H9 (cell line): ENCODE measurements around the gene AP3B2. TPM values are rescaled to one million over a fixed set of nuclear protein-coding genes. Genes with fewer than 3 reads are reported as not detected.

Experiments used
- DNase-seq: peaks from one replicate; pipeline ENCODE4 v3.0.0-alpha.2; 2017
- H2AFZ ChIP-seq: one replicate; pipeline ENCODE4 v1.6.1; 2013; ENCODE audit warnings: mild to moderate bottlenecking, low read length, control low read depth, moderate library complexity
- H2AK5ac ChIP-seq: 2 replicates; pipeline ENCODE4 v1.6.1; 2013; ENCODE audit warnings: low read length, control low read depth, mixed read lengths; ENCODE audit not compliant: insufficient read length
- H2BK120ac ChIP-seq: one replicate; pipeline ENCODE4 v1.6.1; 2013; ENCODE audit warnings: low read depth, mild to moderate bottlenecking, low read length, control low read depth, inconsistent platforms; ENCODE audit not compliant: poor library complexity, severe bottlenecking
- H2BK12ac ChIP-seq: 2 replicates; pipeline ENCODE4 v1.6.1; 2013; ENCODE audit warnings: low read length, control low read depth, mixed read lengths, low read depth; ENCODE audit not compliant: insufficient read length
- H2BK15ac ChIP-seq: 2 replicates; pipeline ENCODE4 v1.6.1; 2013; ENCODE audit warnings: low read depth, low read length, control low read depth
- H2BK20ac ChIP-seq: one replicate; pipeline ENCODE4 v1.6.1; 2013; ENCODE audit warnings: low read depth, mild to moderate bottlenecking, low read length, control low read depth, inconsistent platforms; ENCODE audit not compliant: poor library complexity, severe bottlenecking
- H2BK5ac ChIP-seq: 2 replicates; pipeline ENCODE4 v1.6.1; 2013; ENCODE audit warnings: low read length, control low read depth, mixed read lengths; ENCODE audit not compliant: insufficient read length
- H3K14ac ChIP-seq: 2 replicates; pipeline ENCODE4 v1.6.1; 2013; ENCODE audit warnings: low read length, control low read depth; ENCODE audit not compliant: insufficient read depth
- H3K18ac ChIP-seq: 2 replicates; pipeline ENCODE4 v1.6.1; 2013; ENCODE audit warnings: low read depth, mild to moderate bottlenecking, mixed read lengths, low read length, control low read depth; ENCODE audit not compliant: insufficient read length
- H3K23ac ChIP-seq: 2 replicates; pipeline ENCODE4 v1.6.1; 2013; ENCODE audit warnings: low read length, control low read depth, mixed read lengths, low read depth; ENCODE audit not compliant: insufficient read length
- H3K23me2 ChIP-seq: 2 replicates; pipeline ENCODE4 v1.6.1; 2013; ENCODE audit warnings: low read depth, mild to moderate bottlenecking, mixed read lengths, low read length, control low read depth; ENCODE audit not compliant: insufficient read length, poor library complexity, severe bottlenecking
- H3K27ac ChIP-seq: 2 replicates; pipeline ENCODE4 v1.5.1; 2013; ENCODE audit warnings: low read length, control low read depth, mixed read lengths, low read depth; ENCODE audit not compliant: insufficient read length
- H3K27me3 ChIP-seq: 2 replicates; pipeline ENCODE4 v1.6.1; 2013; ENCODE audit warnings: low read length, control low read depth, inconsistent platforms; ENCODE audit not compliant: insufficient read depth
- H3K4ac ChIP-seq: 2 replicates; pipeline ENCODE4 v1.6.1; 2013; ENCODE audit warnings: low read depth, mild to moderate bottlenecking, control low read depth, inconsistent platforms, low read length, moderate library complexity
- H3K4me1 ChIP-seq: 2 replicates; pipeline ENCODE4 v1.6.1; 2013; ENCODE audit warnings: low read length, control low read depth, inconsistent platforms; ENCODE audit not compliant: insufficient read depth
- H3K4me2 ChIP-seq: 2 replicates; pipeline ENCODE4 v1.6.1; 2013; ENCODE audit warnings: low read length, control low read depth, mixed read lengths; ENCODE audit not compliant: insufficient read length, insufficient read depth
- H3K56ac ChIP-seq: 2 replicates; pipeline ENCODE4 v1.6.1; 2013; ENCODE audit warnings: low read depth, mild to moderate bottlenecking, mixed read lengths, low read length, control low read depth; ENCODE audit not compliant: insufficient read length
- H3K79me1 ChIP-seq: 2 replicates; pipeline ENCODE4 v1.6.1; 2013; ENCODE audit warnings: low read depth, mild to moderate bottlenecking, moderate library complexity, low read length, control low read depth, inconsistent platforms; ENCODE audit not compliant: insufficient read depth, poor library complexity, severe bottlenecking
- H3K79me2 ChIP-seq: 2 replicates; pipeline ENCODE4 v1.6.1; 2013; ENCODE audit warnings: low read length, control low read depth, inconsistent platforms; ENCODE audit not compliant: insufficient read depth
- H3K9ac ChIP-seq: 2 replicates; pipeline ENCODE4 v1.6.1; 2013; ENCODE audit warnings: low read length, control low read depth, mixed read lengths; ENCODE audit not compliant: insufficient read length; ENCODE audit errors: extremely low read depth
- H3K9me3 ChIP-seq: one replicate; pipeline ENCODE4 v1.6.1; 2013; ENCODE audit warnings: low read depth, low read length, inconsistent platforms; ENCODE audit not compliant: control insufficient read depth
- H3T11ph ChIP-seq: one replicate; pipeline ENCODE4 v1.6.1; 2013; ENCODE audit warnings: mild to moderate bottlenecking, low read length, control low read depth, inconsistent platforms
- H4K20me1 ChIP-seq: one replicate; pipeline ENCODE4 v1.6.1; 2013; ENCODE audit not compliant: control insufficient read depth, insufficient read length, insufficient read depth
- H4K5ac ChIP-seq: 2 replicates; pipeline ENCODE4 v1.6.1; 2013; ENCODE audit warnings: low read depth, mild to moderate bottlenecking, mixed read lengths, low read length, control low read depth; ENCODE audit not compliant: insufficient read length
- H4K8ac ChIP-seq: replicated peaks from 2 replicates; pipeline ENCODE4 v1.6.1; 2013; ENCODE audit warnings: low read length, control low read depth, mixed read lengths, low read depth; ENCODE audit not compliant: insufficient read length
- H4K91ac ChIP-seq: 2 replicates; pipeline ENCODE4 v1.6.1; 2013; ENCODE audit warnings: low read depth, mild to moderate bottlenecking, moderate library complexity, mixed read lengths, low read length, control low read depth; ENCODE audit not compliant: insufficient read length
- H3K27ac Mint-ChIP-seq, 3 experiments: 2 replicates in 2 of 3; 3 replicates in 1 of 3; pipeline ENCODE4 v1.8.0; 2020 to 2021; ENCODE audit warnings: mixed read lengths in 3 of 3, mild to moderate bottlenecking in 1 of 3, moderate library complexity in 1 of 3
- H3K27me3 Mint-ChIP-seq: 2 replicates; pipeline ENCODE4 v1.8.0; 2021; ENCODE audit warnings: low read depth, mild to moderate bottlenecking, moderate library complexity, mixed read lengths
- H3K36me3 Mint-ChIP-seq, 3 experiments: 2 replicates in 2 of 3; 3 replicates in 1 of 3; pipeline ENCODE4 v1.8.0; 2020 to 2021; ENCODE audit warnings: low read depth in 3 of 3, mixed read lengths in 3 of 3; ENCODE audit not compliant: insufficient read depth in 1 of 3
- H3K4me1 Mint-ChIP-seq, 2 experiments: 2 replicates each; pipeline ENCODE4 v1.8.0; 2020; ENCODE audit warnings: mixed read lengths in 2 of 2
- H3K4me3 Mint-ChIP-seq, 2 experiments: 2 replicates in 1 of 2; 3 replicates in 1 of 2; pipeline ENCODE4 v1.8.0; 2020 to 2021; ENCODE audit warnings: mild to moderate bottlenecking in 2 of 2, mixed read lengths in 2 of 2, moderate library complexity in 1 of 2
- H3K9me3 Mint-ChIP-seq, 2 experiments: 2 replicates in 1 of 2; 3 replicates in 1 of 2; pipeline ENCODE4 v1.8.0; 2020; ENCODE audit warnings: mild to moderate bottlenecking in 2 of 2, mixed read lengths in 2 of 2, moderate library complexity in 1 of 2
- WGBS: extraction: QIAGEN DNeasy Blood & Tissue Kit; methylation state at CpG from one replicate; pipeline ENCODE4 v1.1.7; 2013; ENCODE audit warnings: missing lambda C conversion rate, low lambda C conversion rate, mixed read lengths; ENCODE audit not compliant: insufficient read length; ENCODE audit errors: extremely low coverage; 5-methylcytosine and 5-hydroxymethylcytosine counted together
- total RNA-seq: library from RNA; stranded (reverse); gene quantifications from 2 replicates; pipeline ENCODE4 v1.2.1, GENCODE V29; 2021
- TF ChIP-seq, protein P1 (sequence below): fragments of 200-600 bp; sonication (generic); conservative IDR thresholded peaks from 3 replicates; pipeline ENCODE4 v1.8.0; 2021; ENCODE audit warnings: antibody characterized with exemption, mild to moderate bottlenecking

Gene AP3B2
- total RNA-seq, 1 experiment from 2014 or later = 10.6 TPM

DNA sequence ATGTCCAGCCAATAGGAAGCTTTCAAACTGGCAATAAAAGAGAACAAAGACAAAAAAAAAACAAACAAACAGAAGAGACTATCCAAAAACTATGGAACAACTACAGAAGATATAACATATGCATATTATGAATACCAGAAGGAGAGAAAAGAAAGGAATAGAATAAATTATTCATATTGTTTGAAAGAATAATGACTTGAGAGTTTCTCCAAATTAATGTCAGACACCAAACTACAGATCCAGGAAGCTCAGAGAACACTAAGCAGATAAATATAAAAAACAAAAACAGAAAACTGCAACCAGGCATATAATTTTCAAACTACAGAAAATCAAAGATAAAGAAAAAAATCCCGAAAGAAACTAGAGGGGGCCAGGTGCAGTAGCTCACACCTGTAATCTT lies 34.1 kb upstream of the AP3B2 start:
- Histone ChIP-seq H3K79me2 (no peaks in the 10 kb centered on the region), H3K27me3 (no peaks in the 10 kb centered on the region), H3K9me3 (no peaks in the 10 kb centered on the region), H4K5ac (no peak overlapping the region), H3K27ac (no peak overlapping the region), H4K91ac (no peak overlapping the region), H4K8ac (no peak overlapping the region), H3K56ac (no peak overlapping the region), H3K23ac (no peak overlapping the region), H4K20me1 (no peaks in the 10 kb centered on the region), H3T11ph (no peak overlapping the region), H3K18ac (no peak overlapping the region), H2AK5ac (no peak overlapping the region), H3K79me1 (no peaks in the 10 kb centered on the region), H3K4ac (no peak overlapping the region), H3K9ac (no peak overlapping the region), H2BK120ac (no peak overlapping the region), H2BK15ac (no peak overlapping the region), H2BK12ac (no peak overlapping the region), H2AFZ (no peak overlapping the region), H3K4me2 (no peak overlapping the region), H3K4me1 (no peaks in the 10 kb centered on the region), H2BK20ac (no peak overlapping the region), H3K14ac (no peak overlapping the region), H2BK5ac (no peak overlapping the region), H3K23me2 (no peaks in the 10 kb centered on the region)
- H3K36me3 Mint-ChIP-seq = no peaks in the 10 kb centered on the region
- DNase-seq = no peak
- H3K9me3 Mint-ChIP-seq = no peaks in the 10 kb centered on the region
- H3K4me3 Mint-ChIP-seq = no peak overlapping the region
- H3K4me1 Mint-ChIP-seq = no peaks in the 10 kb centered on the region; a peak in 1 of 4 replicates
- no peak overlapping the region for H3K27ac Mint-ChIP-seq
- no peaks in the 10 kb centered on the region for H3K27me3 Mint-ChIP-seq
- no CpG with 5 or more reads among the region's 1 CpG for WGBS
- TF ChIP-seq, protein P1, sequence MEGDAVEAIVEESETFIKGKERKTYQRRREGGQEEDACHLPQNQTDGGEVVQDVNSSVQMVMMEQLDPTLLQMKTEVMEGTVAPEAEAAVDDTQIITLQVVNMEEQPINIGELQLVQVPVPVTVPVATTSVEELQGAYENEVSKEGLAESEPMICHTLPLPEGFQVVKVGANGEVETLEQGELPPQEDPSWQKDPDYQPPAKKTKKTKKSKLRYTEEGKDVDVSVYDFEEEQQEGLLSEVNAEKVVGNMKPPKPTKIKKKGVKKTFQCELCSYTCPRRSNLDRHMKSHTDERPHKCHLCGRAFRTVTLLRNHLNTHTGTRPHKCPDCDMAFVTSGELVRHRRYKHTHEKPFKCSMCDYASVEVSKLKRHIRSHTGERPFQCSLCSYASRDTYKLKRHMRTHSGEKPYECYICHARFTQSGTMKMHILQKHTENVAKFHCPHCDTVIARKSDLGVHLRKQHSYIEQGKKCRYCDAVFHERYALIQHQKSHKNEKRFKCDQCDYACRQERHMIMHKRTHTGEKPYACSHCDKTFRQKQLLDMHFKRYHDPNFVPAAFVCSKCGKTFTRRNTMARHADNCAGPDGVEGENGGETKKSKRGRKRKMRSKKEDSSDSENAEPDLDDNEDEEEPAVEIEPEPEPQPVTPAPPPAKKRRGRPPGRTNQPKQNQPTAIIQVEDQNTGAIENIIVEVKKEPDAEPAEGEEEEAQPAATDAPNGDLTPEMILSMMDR = no peak
